Activated CD4-positive, CD25-positive, alpha-beta regulatory T cell treated with anti-CD3 and anti-CD28 coated beads, Interleukin-2, amount 50 U/mL, for 16 hours (primary cell): Measurements from ENCODE around the gene NPFFR1.

Experiments used
- DNase-seq: peaks from one replicate; pipeline ENCODE4 v3.0.0-alpha.2; 2020; ENCODE audit warnings: low read depth, low spot score

The NPFFR1 gene

GRCh38 chr10:70283445-70284399 lies at the start of gene NPFFR1:
Gene NPFFR1 (minus strand): TSS chr10:70284004. CDS start chr10:70283676, 328 bp downstream.
- no peak for DNase-seq

GRCh38 chr10:70333268-70333667 lies 49.5 kb upstream of the NPFFR1 start:
- DNase-seq, result no peak

GRCh38 chr10:70331486-70332268 lies 47.9 kb upstream of the NPFFR1 start:
- DNase-seq, result no peak

GRCh38 chr10:70331160-70331485 lies 47.3 kb upstream of the NPFFR1 start:
- no peak for DNase-seq

GRCh38 chr10:70330671-70331070 lies 46.9 kb upstream of the NPFFR1 start:
- no peak for DNase-seq

GRCh38 chr10:70328967-70329366 lies 45.2 kb upstream of the NPFFR1 start:
- DNase-seq, result no peak

GRCh38 chr10:70328018-70328417 lies 44.2 kb upstream of the NPFFR1 start:
- DNase-seq, result no peak

GRCh38 chr10:70324951-70325781 lies 41.4 kb upstream of the NPFFR1 start:
- DNase-seq, result no peak

- DNase-seq, result no peak
Measured at GRCh38 chr10:70324339-70324861, 40.6 kb upstream of the NPFFR1 start.

- DNase-seq, result no peak
Measured at GRCh38 chr10:70323697-70324338, 40.0 kb upstream of the NPFFR1 start.

GRCh38 chr10:70323138-70323696 lies 39.4 kb upstream of the NPFFR1 start:
- no peak for DNase-seq

GRCh38 chr10:70321897-70322890 lies 38.4 kb upstream of the NPFFR1 start:
- DNase-seq, result no peak

GRCh38 chr10:70321233-70321632 lies 37.4 kb upstream of the NPFFR1 start:
- DNase-seq, result no peak

GRCh38 chr10:70320751-70321150 lies 36.9 kb upstream of the NPFFR1 start:
- DNase-seq, result no peak

GRCh38 chr10:70319824-70320223 lies 36.0 kb upstream of the NPFFR1 start:
- DNase-seq, result no peak

- DNase-seq, result no peak
Measured at GRCh38 chr10:70319183-70319582, 35.4 kb upstream of the NPFFR1 start.

- DNase-seq, result no peak
Measured at GRCh38 chr10:70317943-70318318, 34.1 kb upstream of the NPFFR1 start.

GRCh38 chr10:70317272-70317942 lies 33.6 kb upstream of the NPFFR1 start:
- DNase-seq, result no peak

GRCh38 chr10:70315815-70316214 lies 32.0 kb upstream of the NPFFR1 start:
- no peak for DNase-seq
